ENCODE results near the gene HDDC3. TPM values are rescaled to one million over a fixed set of nuclear protein-coding genes. Genes with fewer than 3 reads are reported as not detected.

The HDDC3 gene
- polyA plus RNA-seq, 1 donor (not counting 4 experiments of a cell fraction or from before 2014, with no cell fraction given), result 11.8 TPM

- dilution Hi-C loops (cut with MboI; ENCODE audit: extremely low pct_ligation_motif_present, low sequenced_read_pairs), result no loop called here
- H2AFZ ChIP-seq (ENCODE audit: control insufficient read depth, low read length), result no peak overlapping the region
- peaks cover 4% of the 10 kb centered on the region for H3K4me1 ChIP-seq (ENCODE audit: control insufficient read depth, extremely low read depth, insufficient read depth, low read length)
- TF ChIP-seq CTCF (optimal IDR thresholded peaks at IDR 0.05 in 1 of 3, IDR thresholded peaks at IDR 0.05 in 1 of 3, conservative IDR thresholded peaks at IDR 0.05 in 1 of 3; ENCODE audit: extremely low read depth in 1 of 3, insufficient read depth in 2 of 3, low read length in 3 of 3) (no peak), EZH2 (IDR thresholded peaks at IDR 0.05; ENCODE audit: low read length) (no peak)
- H3K79me2 ChIP-seq (ENCODE audit: control insufficient read depth, insufficient read depth, low read length), result no peaks in the 10 kb centered on the region
- H3K36me3 ChIP-seq (ENCODE audit: control insufficient read depth in 2 of 2, extremely low read depth in 1 of 2, insufficient read depth in 2 of 2, low read length in 2 of 2), result peaks cover 40 to 51% of the 10 kb centered on the region in 2 experiments
- DNase-seq (ENCODE audit: low read depth, low spot score) (no peak), FAIRE-seq (no peak)
- no peaks in the 10 kb centered on the region for H3K9me1 ChIP-seq (ENCODE audit: control insufficient read depth, extremely low read depth, insufficient read depth, low read length)
- no peaks in the 10 kb centered on the region for H4K20me1 ChIP-seq (ENCODE audit: control insufficient read depth, extremely low read depth, insufficient read depth, low read length)
- H3K9me3 ChIP-seq (ENCODE audit: control insufficient read depth, low read depth, low read length), result no peaks in the 10 kb centered on the region
- no peaks in the 10 kb centered on the region for H3K27me3 ChIP-seq (ENCODE audit: control insufficient read depth, extremely low read depth, insufficient read depth, low read length)
- H3K4me2 ChIP-seq (ENCODE audit: control insufficient read depth, extremely low read depth, insufficient read depth, low read depth, low read length), result no peak overlapping the region
- no peak overlapping the region for H3K9ac ChIP-seq (ENCODE audit: control insufficient read depth, extremely low read depth, insufficient read depth, low read length)
- H3K4me3 ChIP-seq (ENCODE audit: control insufficient read depth in 2 of 3, extremely low read depth in 1 of 3, insufficient read depth in 2 of 3, low read depth in 1 of 3, low read length in 3 of 3), result no peak overlapping the region
- H3K27ac ChIP-seq (ENCODE audit: control insufficient read depth, insufficient read depth, low read length), result no peak overlapping the region
Measured at GRCh38 chr15:90947577-90948357, 15.4 kb upstream of the HDDC3 start.

DNA sequence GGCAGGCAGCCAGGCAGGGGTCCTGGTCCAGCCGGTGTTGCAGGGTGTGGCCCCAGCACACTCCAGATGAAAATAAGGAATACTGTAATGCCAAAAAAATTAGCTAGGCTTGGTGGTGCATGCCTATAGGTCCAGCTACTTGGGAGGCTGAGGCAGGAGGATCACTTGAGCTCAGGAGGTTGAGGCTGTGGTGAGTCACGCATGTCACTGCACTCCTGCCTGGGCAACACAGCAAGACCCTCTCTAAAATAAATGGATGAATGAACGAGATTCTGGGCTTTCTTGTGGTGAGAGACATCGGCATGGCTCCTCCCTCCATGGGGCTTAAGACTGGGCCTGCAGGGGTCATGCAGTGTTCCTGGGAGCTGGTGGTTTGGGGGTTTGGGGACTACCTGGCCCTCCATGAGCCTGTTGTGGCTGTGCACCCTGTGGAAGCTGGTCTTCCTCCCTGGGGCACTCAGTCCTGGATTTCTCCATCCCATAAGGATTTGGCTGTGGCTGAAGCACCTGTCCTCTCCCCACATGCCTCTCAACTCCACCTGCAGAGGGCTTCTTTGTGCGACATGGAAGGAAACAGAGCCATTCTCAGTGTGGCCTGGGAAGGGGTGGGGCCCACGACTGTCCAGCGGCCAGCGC lies 14.7 kb upstream of the HDDC3 start:
- H3K4me2 ChIP-seq (ENCODE audit: control insufficient read depth, extremely low read depth, insufficient read depth, low read depth, low read length), result no peak overlapping the region
- H3K9ac ChIP-seq (ENCODE audit: control insufficient read depth, extremely low read depth, insufficient read depth, low read length), result no peak overlapping the region
- dilution Hi-C loops (cut with MboI; ENCODE audit: extremely low pct_ligation_motif_present, low sequenced_read_pairs), result no loop called here
- H3K27ac ChIP-seq (ENCODE audit: control insufficient read depth, insufficient read depth, low read length), result no peak overlapping the region
- H3K27me3 ChIP-seq (ENCODE audit: control insufficient read depth, extremely low read depth, insufficient read depth, low read length), result no peaks in the 10 kb centered on the region
- no peak overlapping the region for H2AFZ ChIP-seq (ENCODE audit: control insufficient read depth, low read length)
- peaks cover 4% of the 10 kb centered on the region for H3K4me1 ChIP-seq (ENCODE audit: control insufficient read depth, extremely low read depth, insufficient read depth, low read length)
- no peaks in the 10 kb centered on the region for H3K79me2 ChIP-seq (ENCODE audit: control insufficient read depth, insufficient read depth, low read length)
- no peak overlapping the region for H3K4me3 ChIP-seq (ENCODE audit: control insufficient read depth in 2 of 3, extremely low read depth in 1 of 3, insufficient read depth in 2 of 3, low read depth in 1 of 3, low read length in 3 of 3)
- TF ChIP-seq CTCF (optimal IDR thresholded peaks at IDR 0.05 in 1 of 3, IDR thresholded peaks at IDR 0.05 in 1 of 3, conservative IDR thresholded peaks at IDR 0.05 in 1 of 3; ENCODE audit: extremely low read depth in 1 of 3, insufficient read depth in 2 of 3, low read length in 3 of 3) (no peak), EZH2 (IDR thresholded peaks at IDR 0.05; ENCODE audit: low read length) (no peak)
- no peaks in the 10 kb centered on the region for H4K20me1 ChIP-seq (ENCODE audit: control insufficient read depth, extremely low read depth, insufficient read depth, low read length)
- DNase-seq (ENCODE audit: low read depth, low spot score) (no peak), FAIRE-seq (no peak)
- H3K9me3 ChIP-seq (ENCODE audit: control insufficient read depth, low read depth, low read length), result no peaks in the 10 kb centered on the region
- peaks cover 44 to 56% of the 10 kb centered on the region in 2 experiments for H3K36me3 ChIP-seq (ENCODE audit: control insufficient read depth in 2 of 2, extremely low read depth in 1 of 2, insufficient read depth in 2 of 2, low read length in 2 of 2)
- H3K9me1 ChIP-seq (ENCODE audit: control insufficient read depth, extremely low read depth, insufficient read depth, low read length), result no peaks in the 10 kb centered on the region
